Mucosa of stomach (tissue), 1 donor: ENCODE measurements around the gene RASGRF1.

Source experiments
- H3K27me3 ChIP-seq: one replicate; pipeline ENCODE4 v1.7.0; 2013; ENCODE audit warnings: mild to moderate bottlenecking, low read length; ENCODE audit not compliant: control insufficient read depth, insufficient read depth
- H3K36me3 ChIP-seq: one replicate; pipeline ENCODE4 v1.7.0; 2013; ENCODE audit warnings: low read length; ENCODE audit not compliant: control insufficient read depth, insufficient read depth
- H3K4me1 ChIP-seq: one replicate; pipeline ENCODE4 v1.7.0; 2013; ENCODE audit warnings: mild to moderate bottlenecking, low read length; ENCODE audit not compliant: control insufficient read depth, insufficient read depth
- H3K4me3 ChIP-seq: one replicate; pipeline ENCODE4 v1.7.0; 2013; ENCODE audit warnings: low read length
- H3K9ac ChIP-seq: one replicate; pipeline ENCODE4 v1.7.0; 2013; ENCODE audit warnings: mild to moderate bottlenecking, low read length, moderate library complexity
- H3K9me3 ChIP-seq: one replicate; pipeline ENCODE4 v1.7.0; 2013; ENCODE audit warnings: mild to moderate bottlenecking, low read length, moderate library complexity; ENCODE audit not compliant: control insufficient read depth
- donor health status: Pancreatic carcinoma.

Gene RASGRF1

DNA sequence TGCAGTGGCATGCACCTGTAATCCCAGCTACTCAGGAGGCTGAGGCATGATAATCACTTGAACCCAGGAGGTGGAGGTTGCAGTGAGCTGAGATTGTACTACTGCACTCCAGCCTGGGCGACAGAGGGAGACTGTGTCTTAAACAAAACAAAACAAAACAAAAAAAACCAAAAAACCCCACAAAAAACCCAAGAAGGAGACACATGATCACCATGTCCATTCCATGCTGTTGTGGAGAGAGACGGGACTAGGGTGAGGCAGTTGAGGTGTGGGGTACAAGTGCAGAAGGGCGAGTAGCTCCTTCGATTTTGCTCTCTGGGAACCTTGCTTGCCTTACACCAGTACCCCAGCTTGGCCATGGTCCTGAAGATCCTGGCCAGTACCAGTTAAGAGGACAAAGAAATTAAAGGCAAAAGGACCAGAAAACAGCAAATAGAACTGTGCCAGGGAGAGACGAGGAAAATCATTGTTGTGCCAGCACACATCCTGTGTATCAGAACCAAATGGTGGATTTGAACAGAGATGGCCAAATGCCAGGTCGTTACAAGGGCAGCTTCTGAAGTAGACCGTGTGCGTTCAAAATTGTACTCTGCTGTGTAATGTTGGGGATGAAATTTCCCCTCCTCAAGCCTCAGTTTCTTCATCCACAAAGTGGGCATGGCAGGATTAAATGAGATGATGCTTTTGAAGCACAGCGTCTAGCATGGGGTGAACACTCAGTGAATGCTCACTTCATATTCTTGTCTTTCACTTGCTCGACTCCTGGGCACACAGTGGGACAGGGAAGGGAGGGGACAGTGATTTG lies 102.8 kb downstream of the RASGRF1 start:
- H3K9me3 ChIP-seq = no peaks in the 10 kb centered on the region
- no peaks in the 10 kb centered on the region for H3K36me3 ChIP-seq
- H3K27me3 ChIP-seq = peaks cover 4% of the 10 kb centered on the region
- H3K9ac ChIP-seq = no peak overlapping the region
- H3K4me3 ChIP-seq = no peak overlapping the region
- H3K4me1 ChIP-seq = peaks cover 20% of the 10 kb centered on the region

DNA sequence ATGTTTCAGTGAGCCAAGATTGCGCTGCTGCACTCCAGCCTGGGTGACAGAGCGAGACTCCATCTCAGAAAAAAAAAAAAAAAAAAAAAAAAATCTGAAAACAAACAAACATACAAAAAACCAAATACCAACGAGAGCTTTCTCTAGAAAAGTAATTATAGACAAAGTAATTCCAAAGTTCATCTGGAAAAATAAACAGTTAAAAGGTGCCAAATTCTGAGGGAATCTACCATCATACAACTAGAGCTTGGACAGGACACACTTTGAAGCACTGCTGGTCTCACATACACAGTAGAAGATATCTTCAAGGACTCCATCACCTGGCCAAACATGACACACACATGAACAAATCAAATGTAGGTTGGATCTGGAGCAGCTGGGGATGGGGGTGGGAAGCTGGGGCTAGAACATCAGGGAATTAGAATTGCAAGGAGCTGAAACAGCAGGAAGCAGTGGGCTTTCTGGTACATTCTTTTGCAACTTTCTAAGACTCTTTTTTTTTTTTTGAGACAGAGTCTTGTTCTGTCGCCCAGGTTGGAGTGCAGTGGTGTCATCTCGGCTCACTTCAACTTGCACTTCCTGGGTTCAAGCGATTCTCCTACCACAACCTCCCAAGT lies 104.6 kb downstream of the RASGRF1 start:
- Histone ChIP-seq H3K4me3 (no peak overlapping the region), H3K9me3 (no peaks in the 10 kb centered on the region), H3K9ac (no peak overlapping the region), H3K4me1 (peaks cover 16% of the 10 kb centered on the region), H3K36me3 (no peaks in the 10 kb centered on the region), H3K27me3 (peaks cover 3% of the 10 kb centered on the region)

DNA sequence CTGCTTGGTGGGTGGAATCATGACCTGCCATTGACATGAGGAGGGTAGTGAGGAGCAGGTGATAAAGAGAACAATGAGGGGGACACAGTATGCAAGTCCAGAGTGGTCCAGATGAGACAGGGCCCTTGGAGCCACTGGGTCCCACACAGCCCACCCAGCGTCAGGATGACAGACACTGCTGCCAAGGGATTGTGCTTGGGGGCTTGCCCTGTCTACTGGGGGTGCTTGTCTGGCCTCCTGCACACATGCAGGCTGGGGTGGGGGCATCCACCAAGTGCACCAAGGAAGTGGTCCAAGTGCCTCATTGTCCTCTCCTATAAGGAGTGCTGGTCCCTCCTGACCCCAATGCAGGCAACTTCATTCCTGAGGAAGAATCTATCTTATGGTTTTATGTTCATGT lies 106.5 kb downstream of the RASGRF1 start:
- peaks cover 11% of the 10 kb centered on the region for H3K4me1 ChIP-seq
- H3K27me3 ChIP-seq = no peaks in the 10 kb centered on the region
- no peak overlapping the region for H3K9ac ChIP-seq

DNA sequence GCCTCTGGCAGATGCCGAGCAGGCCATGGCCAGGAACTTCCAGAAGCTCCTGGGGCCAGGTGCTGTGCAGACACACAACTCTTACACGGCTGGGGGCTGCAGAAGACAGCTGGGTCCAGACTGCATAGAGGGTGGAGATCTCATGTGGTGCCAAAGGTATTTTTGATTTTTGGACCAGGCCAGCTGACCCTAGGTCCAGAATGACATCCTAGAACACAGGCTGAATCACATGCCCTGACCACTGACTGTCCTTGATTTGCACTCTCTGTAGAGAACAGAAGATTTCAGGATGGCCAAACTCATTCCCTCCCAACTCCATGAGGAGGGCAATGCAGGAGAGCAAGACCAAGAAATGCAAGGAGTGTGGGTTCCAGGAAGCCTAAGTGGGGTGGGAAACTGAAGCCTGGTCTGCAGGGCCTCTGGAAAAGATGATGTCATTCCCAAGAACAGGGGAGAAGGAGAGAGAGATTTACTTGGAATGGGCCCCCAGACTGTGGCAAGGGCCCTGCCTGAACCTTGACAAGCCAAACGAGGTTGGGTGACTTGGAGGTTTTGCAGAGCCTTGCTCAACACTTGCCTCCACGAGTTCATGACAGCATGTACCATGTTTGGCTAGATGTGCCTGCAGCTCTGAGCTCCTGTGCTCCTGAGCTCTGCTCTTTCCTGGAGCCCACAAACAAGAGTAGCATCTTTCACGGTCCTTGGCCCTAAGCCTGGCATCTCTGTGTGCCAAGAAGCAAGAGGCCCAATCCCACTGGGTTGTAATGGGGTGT lies 107.2 kb downstream of the RASGRF1 start:
- Histone ChIP-seq H3K9me3 (no peaks in the 10 kb centered on the region), H3K4me3 (no peak overlapping the region), H3K4me1 (peaks cover 4% of the 10 kb centered on the region), H3K27me3 (no peaks in the 10 kb centered on the region), H3K9ac (no peak overlapping the region), H3K36me3 (no peaks in the 10 kb centered on the region)

More for the DNA sequence above, 106.5 kb downstream of the RASGRF1 start:
- H3K36me3 ChIP-seq = no peaks in the 10 kb centered on the region
- no peaks in the 10 kb centered on the region for H3K9me3 ChIP-seq
- no peak overlapping the region for H3K4me3 ChIP-seq

DNA sequence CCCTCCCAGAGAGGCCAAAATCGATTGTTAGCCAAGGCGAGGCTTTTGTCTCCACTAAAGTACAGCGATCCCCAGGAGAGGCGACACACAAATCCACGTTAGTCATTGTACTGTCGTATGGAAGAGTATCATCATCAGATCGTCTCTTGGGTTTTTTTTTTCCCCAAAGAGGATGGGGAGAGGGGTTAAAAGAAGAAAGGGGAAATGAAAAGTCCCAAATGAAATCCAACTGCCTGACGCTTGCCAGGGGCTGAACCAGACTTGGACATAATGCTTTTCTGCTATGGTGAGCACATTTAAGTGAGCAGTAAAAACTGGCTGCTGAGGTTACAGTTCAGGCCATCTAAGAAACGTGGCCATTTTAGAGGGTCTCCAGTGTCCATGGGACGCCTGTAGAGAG lies 107.8 kb downstream of the RASGRF1 start:
- H3K36me3 ChIP-seq = no peaks in the 10 kb centered on the region
- no peak overlapping the region for H3K4me3 ChIP-seq
- H3K9ac ChIP-seq = no peak overlapping the region
- no peaks in the 10 kb centered on the region for H3K4me1 ChIP-seq
- H3K27me3 ChIP-seq = no peaks in the 10 kb centered on the region
- H3K9me3 ChIP-seq = no peaks in the 10 kb centered on the region

DNA sequence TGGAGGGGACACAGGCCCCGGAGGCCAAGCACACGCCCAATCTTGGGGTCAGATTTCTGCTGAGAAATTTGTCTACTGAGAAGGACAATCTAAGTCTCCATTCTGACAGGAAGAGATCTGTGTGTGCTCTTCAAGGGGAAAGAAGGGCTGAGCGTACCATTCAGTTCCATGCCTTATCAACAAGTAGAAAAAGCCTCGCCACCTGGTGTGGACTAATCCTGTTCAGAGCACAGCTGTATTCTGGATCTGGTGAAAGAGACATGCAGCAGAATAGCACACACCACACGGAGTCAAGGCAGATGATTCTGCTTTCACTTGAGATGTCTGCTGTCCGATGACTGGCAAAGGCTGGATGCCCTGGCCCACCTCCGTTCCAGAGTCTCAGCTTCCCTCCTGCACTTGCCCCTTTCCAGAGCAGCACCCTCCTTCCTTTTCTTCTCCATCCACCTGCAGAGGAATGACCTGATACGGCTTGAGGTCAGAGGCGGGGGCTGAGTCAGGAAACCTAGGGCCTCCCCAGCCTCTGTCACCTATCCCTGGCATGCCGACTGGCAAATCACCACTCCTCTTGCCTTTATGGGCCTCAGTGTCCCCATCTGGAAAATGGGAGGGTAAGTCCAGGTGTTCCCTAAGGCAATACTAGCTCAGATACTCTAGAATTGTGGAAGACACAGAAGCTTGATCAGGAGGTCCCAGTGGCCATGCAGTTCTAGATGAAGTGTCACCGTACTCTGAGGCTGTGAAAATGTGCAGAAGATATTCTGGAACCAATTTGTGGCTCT lies 108.9 kb downstream of the RASGRF1 start:
- Histone ChIP-seq H3K9me3 (no peaks in the 10 kb centered on the region), H3K4me3 (no peak overlapping the region), H3K4me1 (no peaks in the 10 kb centered on the region), H3K9ac (no peak overlapping the region), H3K27me3 (no peaks in the 10 kb centered on the region), H3K36me3 (no peaks in the 10 kb centered on the region)

DNA sequence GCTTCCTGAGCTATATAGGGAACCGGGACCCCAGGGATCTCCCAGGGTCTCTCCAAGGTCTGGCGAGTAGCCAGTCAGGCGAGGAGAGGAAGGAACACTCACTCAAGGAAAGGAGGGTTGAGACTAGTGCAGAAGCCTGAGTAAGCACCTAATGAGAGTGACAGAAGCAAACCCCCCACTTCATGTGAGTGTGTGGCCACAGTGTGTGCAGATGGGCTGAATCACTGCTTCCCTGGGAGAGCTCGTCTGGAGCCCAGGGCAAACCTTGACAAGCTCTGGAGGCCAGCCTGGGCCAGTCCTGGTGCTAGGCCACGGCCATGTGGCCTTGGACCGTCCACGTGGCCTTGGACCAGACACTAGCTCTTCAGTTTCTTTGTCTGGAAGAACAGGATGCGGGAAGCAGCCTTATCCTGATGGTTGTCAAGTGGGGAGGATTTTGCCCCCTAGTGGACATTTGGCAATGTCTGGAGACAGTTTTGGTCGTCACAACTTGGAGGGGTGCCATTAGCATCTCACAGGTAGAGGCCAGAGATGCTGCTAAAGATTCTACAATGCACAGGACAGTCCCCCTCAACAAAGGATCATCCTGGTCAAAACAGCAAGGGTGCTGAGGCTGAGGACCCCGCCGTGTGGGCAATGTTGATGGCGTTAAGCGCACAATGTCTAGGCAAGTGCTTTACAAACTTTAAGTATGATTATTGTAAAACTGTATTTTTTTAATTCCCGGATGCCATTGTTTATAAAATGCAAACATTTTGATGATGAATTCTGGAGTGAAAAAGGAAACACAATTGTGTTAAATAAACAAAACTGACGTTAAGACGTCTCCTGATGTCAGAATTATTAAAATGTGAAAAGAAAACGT lies 110.9 kb downstream of the RASGRF1 start:
- Histone ChIP-seq H3K27me3 (no peaks in the 10 kb centered on the region), H3K9ac (no peak overlapping the region), H3K4me3 (no peak overlapping the region), H3K9me3 (no peaks in the 10 kb centered on the region), H3K4me1 (no peaks in the 10 kb centered on the region), H3K36me3 (no peaks in the 10 kb centered on the region)

DNA sequence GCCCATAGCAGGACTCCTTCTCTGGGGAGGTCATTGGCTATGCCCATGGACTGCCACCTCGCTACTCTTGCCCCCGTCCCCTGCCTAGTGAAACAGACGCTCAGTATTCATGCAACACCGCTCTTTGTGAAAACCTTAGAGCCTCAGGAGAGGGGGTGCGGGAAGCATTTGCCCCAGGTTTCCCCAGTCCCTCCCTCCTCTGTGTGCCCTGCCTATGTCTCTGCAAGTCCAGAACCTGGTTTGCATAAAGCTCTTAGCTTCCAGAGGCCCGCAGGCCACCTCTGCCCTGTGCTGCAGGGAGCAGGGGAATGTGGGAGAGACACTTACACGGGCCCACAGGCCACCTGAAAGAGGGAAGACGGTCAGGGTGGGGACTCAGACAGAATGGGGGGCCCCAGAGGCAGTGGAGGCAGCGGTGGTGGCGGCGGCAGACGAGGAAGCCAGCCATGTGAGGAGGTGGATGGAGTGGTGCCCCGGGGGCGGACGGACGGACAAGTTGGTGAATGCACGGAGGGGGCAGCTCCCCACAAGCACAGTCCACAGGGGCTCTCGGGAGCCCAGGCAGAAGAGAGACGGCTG lies 111.9 kb downstream of the RASGRF1 start:
- H3K27me3 ChIP-seq = no peaks in the 10 kb centered on the region
- H3K9me3 ChIP-seq = no peaks in the 10 kb centered on the region
- no peak overlapping the region for H3K4me3 ChIP-seq
- no peak overlapping the region for H3K9ac ChIP-seq
- H3K36me3 ChIP-seq = no peaks in the 10 kb centered on the region
- no peaks in the 10 kb centered on the region for H3K4me1 ChIP-seq

DNA sequence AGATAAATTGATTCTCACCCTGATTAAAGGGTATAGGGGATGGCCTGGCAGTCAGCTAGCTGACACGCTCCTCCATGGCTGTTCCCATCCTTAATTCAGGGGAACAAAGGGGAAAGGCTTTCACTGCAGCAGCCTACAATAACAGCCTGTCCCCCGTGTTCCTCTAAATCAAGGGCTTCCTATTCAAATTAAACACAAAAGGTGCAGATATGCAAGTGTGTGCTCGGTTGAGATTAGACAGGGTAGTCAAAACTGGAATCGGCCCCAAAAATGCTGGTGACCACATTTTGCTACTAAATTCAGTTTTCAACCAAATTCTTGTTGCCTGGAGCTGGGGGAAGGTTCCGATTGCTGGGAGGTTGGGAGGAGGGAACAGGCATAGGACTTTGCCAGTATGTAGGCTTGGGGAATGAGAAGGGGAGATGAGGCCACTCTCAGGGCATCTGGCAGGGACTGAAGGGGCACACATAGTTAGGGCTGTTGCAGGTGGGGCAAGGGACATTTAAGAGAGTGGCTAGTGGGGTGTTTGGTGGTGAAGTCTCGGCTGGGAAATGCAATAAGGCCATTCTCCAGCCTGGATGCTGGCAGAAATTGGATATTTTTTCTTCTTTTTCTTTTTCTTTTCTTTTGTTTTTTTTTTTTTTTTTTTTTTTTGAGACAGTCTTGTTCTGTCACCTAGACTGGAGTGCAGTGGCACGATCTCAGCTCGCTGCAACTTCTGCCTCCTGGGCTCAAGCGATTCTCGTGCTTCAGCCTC lies 112.8 kb downstream of the RASGRF1 start:
- no peak overlapping the region for H3K9ac ChIP-seq
- H3K27me3 ChIP-seq = no peaks in the 10 kb centered on the region
- H3K4me1 ChIP-seq = no peaks in the 10 kb centered on the region
- H3K36me3 ChIP-seq = no peaks in the 10 kb centered on the region
- no peak overlapping the region for H3K4me3 ChIP-seq
- no peaks in the 10 kb centered on the region for H3K9me3 ChIP-seq

DNA sequence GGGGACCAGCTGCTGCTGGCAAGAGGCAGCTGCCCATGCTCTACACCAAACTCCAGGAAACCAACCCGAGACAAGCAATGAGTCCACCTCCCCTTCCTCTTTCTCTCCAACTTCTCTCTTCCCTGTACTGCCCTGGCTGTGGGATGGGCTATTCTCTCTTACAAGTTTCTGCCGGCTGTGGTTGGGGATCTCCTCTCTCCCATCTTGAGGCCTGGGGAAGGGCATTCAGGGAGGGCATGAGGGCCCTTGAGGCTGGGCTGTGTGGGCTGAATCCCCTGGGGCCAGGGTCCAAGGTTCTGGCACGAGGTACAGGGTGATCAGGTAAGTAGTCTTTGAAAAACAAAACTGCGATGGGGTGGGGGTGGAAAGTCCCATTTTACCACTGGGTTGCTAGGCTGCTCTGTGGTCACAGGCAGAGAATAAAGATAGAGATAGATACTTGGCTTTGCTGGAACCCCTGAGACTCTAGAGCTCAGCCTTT lies 113.4 kb downstream of the RASGRF1 start:
- Histone ChIP-seq H3K9me3 (no peaks in the 10 kb centered on the region), H3K36me3 (no peaks in the 10 kb centered on the region), H3K4me3 (no peak overlapping the region), H3K4me1 (no peaks in the 10 kb centered on the region), H3K27me3 (no peaks in the 10 kb centered on the region), H3K9ac (no peak overlapping the region)
